ENCODE results near the gene CDK14. TPM values are rescaled to one million over a fixed set of nuclear protein-coding genes. Genes with fewer than 3 reads are reported as not detected.
A peak's percentile ranks its signal among the peaks of the same experiment; 100 is the strongest.

Gene CDK14
- total RNA-seq, 4 donors from 2014 or later, result 0.38 to 3.6 (median 1.3) TPM

DNA sequence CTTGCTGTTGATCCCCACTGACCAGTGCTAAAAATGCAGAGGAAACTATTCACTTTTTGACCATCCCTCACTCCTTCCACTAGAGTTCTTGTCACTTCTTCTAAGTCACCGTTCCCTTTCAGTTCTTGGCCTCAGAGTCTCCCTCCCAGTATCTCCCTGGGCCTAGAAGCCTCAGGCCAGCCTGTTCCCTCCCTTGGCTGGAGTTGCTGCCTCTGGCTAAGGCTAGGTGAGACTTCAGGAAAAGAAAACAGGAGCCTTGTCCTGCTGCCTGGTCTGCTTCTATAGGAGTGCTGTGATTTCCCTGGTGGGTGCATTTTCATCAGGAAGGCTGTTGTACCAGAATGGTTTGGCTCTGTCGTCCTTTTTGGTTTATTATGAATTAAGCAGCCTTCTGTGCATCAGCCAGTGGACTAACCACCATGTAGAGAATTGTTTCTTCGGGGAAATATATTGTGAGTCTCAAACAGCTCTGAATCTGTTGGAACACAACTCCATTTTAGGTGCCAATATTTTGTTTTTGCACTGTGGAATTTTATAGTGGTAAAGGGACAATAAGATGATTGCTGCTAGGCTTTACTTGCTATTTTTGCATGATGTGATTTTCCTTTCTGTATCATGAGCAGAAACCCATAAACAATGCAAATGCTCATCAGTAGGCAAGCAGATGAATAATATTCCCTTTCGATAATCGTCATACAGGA is 434.7 kb downstream of the CDK14 start:
- intact Hi-C loops (cut with DNase I), result no loop called here

DNA sequence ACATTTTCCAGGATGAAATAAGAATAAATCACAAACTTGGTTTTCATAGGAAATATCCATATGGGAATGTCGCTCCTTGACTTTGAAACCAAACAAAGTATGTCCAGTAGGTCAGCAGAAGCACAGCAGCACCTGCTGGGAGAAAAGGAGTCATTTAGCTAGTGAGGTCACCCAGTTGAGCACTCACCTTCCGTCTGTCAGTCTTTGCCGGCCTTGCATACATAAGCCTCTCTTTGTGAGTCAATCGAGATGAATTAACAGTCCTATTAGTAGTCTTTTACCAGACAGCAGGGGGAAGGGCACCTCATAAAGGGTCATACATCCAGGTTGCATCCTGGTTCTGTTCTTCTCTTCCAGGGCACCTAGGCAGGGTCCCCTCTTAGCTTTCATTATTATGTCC is 435.6 kb downstream of the CDK14 start:
- Histone ChIP-seq H3K36me3 (no peaks in the 10 kb centered on the region), H3K9me3 (no peaks in the 10 kb centered on the region), H3K4me1 (no peaks in the 10 kb centered on the region), H3K27me3 (no peaks in the 10 kb centered on the region), H3K27ac (no peak overlapping the region), H3K4me3 (no peak overlapping the region)
- TF ChIP-seq, protein P1, sequence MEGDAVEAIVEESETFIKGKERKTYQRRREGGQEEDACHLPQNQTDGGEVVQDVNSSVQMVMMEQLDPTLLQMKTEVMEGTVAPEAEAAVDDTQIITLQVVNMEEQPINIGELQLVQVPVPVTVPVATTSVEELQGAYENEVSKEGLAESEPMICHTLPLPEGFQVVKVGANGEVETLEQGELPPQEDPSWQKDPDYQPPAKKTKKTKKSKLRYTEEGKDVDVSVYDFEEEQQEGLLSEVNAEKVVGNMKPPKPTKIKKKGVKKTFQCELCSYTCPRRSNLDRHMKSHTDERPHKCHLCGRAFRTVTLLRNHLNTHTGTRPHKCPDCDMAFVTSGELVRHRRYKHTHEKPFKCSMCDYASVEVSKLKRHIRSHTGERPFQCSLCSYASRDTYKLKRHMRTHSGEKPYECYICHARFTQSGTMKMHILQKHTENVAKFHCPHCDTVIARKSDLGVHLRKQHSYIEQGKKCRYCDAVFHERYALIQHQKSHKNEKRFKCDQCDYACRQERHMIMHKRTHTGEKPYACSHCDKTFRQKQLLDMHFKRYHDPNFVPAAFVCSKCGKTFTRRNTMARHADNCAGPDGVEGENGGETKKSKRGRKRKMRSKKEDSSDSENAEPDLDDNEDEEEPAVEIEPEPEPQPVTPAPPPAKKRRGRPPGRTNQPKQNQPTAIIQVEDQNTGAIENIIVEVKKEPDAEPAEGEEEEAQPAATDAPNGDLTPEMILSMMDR (IDR thresholded peaks at IDR 0.05), result no peak
- no peak for TF ChIP-seq POLR2A (IDR thresholded peaks at IDR 0.05)
- WGBS, 2 donors, result 74 to 89% methylated on average over 4 of the region's 4 CpGs
- intact Hi-C loops (cut with DNase I), result no loop called here
- DNase-seq, result no peak

More for the DNA sequence above, 434.7 kb downstream of the CDK14 start:
- Histone ChIP-seq H3K4me1 (no peaks in the 10 kb centered on the region), H3K36me3 (no peaks in the 10 kb centered on the region), H3K27ac (no peak overlapping the region), H3K4me3 (no peak overlapping the region), H3K27me3 (no peaks in the 10 kb centered on the region), H3K9me3 (no peaks in the 10 kb centered on the region)
- no peak for DNase-seq
- TF ChIP-seq, protein P1 (IDR thresholded peaks at IDR 0.05), result no peak
- no peak for TF ChIP-seq POLR2A (IDR thresholded peaks at IDR 0.05)
- 72 to 82% methylated on average over 5 of the region's 5 CpGs for WGBS, 2 donors

DNA sequence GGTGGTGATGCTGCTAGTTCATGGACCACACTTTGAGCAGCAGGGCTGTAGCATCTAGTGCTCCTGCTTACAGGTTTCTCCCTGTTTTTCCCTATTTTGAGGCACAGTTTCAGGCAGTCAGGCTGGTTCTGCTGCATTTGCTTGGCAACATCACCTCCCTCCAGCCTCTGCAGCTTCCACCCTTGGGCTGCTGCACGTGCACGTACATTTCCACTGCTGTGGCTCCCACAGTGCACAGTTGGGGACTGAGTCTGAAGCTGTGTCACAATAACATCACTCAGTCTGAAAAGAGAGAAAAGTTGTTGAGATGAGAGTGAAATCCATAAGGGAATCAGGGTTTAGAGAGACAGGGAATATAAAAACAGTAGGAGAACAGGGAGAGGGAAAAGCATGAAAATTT is 437.5 kb downstream of the CDK14 start:
- no peaks in the 10 kb centered on the region for H3K4me1 ChIP-seq
- TF ChIP-seq, protein P1 (IDR thresholded peaks at IDR 0.05), result no peak
- TF ChIP-seq POLR2A (IDR thresholded peaks at IDR 0.05), result no peak
- 16 to 85% methylated on average over 2 of the region's 2 CpGs for WGBS, 2 donors
- H3K36me3 ChIP-seq, result no peaks in the 10 kb centered on the region
- H3K4me3 ChIP-seq, result no peak overlapping the region
- H3K27ac ChIP-seq, result no peak overlapping the region
- H3K27me3 ChIP-seq, result no peaks in the 10 kb centered on the region
- H3K9me3 ChIP-seq, result no peaks in the 10 kb centered on the region
- DNase-seq, result no peak
- intact Hi-C loops (cut with DNase I), result no loop called here

DNA sequence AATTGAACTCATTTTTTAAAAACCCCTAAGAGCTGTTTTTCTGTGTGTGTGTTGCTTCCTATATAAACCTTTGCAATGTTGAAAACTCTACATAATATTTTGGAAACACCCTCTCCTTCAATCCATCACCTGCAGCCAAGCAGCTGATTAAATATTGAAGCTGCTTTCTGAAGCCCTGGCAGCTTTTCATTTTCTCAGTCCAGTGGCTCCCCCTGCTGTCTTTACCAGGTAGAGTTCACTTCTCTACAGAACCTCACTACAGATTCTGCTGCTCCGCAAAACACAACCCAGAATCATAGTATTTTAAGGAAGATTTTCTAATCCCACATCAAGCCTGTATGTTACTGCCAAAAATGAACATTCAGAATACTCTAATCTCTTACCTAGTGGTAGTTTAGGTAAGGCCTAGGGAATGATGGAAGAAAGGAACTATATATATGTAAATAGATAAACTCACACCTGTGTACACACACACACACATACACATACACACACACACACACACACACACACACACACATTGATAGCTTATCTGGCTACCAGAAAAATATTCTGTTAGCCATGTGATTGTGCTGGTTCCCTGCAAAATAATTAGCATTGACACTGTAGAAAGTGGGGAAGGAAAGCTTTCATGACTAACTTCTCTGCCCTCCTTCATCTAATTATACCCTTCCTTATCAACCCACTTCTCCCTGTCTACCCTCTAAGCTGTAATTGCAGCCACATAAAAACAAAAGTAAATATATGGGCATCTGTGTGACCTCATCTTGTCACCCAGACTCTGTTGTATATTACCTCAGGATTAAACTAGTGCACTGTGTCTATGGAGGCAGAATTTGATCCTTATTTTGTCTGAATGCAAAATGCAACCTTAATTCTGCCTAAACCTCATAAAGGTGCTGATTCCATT is 438.6 kb downstream of the CDK14 start:
- no peaks in the 10 kb centered on the region for H3K36me3 ChIP-seq
- no peaks in the 10 kb centered on the region for H3K4me1 ChIP-seq
- no peaks in the 10 kb centered on the region for H3K27me3 ChIP-seq
- intact Hi-C loops (cut with DNase I), result no loop called here
- no peaks in the 10 kb centered on the region for H3K9me3 ChIP-seq
- no peak overlapping the region for H3K4me3 ChIP-seq
- WGBS, 2 donors, result 67 to 100% methylated on average over 1 of the region's 1 CpG
- no peak for TF ChIP-seq POLR2A (IDR thresholded peaks at IDR 0.05)
- TF ChIP-seq, protein P1 (IDR thresholded peaks at IDR 0.05), result peak in 5 of 6 experiments; percentile 30 to 51 (median 35)
- DNase-seq, result no peak
- no peak overlapping the region for H3K27ac ChIP-seq

DNA sequence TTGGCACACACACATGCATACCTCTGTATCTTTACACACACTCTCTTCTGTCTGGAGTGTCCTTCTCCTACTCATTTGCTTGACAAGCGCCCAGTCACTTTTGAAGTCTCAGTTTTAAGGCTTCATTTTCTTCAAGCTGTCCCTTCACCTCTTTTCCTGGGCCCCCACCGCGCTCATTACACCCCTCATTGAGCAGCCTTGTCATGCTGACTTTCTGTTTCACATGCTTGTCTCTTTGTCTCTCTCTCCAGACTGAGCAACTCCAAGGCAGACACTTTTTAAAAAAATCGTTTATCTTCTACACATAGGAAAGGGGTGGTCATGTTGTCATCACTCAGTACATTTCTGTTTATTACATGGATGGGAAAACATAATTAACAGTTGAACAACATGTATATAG is 442.9 kb downstream of the CDK14 start:
- H3K27me3 ChIP-seq, result no peaks in the 10 kb centered on the region
- no peak for TF ChIP-seq POLR2A (IDR thresholded peaks at IDR 0.05)
- DNase-seq, result no peak
- WGBS, 2 donors, result 74 to 88% methylated on average over 4 of the region's 4 CpGs
- no peaks in the 10 kb centered on the region for H3K4me1 ChIP-seq
- H3K36me3 ChIP-seq, result no peaks in the 10 kb centered on the region
- H3K9me3 ChIP-seq, result no peaks in the 10 kb centered on the region
- intact Hi-C loops (cut with DNase I), result no loop called here
- no peak overlapping the region for H3K4me3 ChIP-seq
- H3K27ac ChIP-seq, result no peak overlapping the region

Measured in esophagus squamous epithelium (tissue), 5 donors.